Measurements from ENCODE around the gene SPSB3.

SPSB3 gene

DNA sequence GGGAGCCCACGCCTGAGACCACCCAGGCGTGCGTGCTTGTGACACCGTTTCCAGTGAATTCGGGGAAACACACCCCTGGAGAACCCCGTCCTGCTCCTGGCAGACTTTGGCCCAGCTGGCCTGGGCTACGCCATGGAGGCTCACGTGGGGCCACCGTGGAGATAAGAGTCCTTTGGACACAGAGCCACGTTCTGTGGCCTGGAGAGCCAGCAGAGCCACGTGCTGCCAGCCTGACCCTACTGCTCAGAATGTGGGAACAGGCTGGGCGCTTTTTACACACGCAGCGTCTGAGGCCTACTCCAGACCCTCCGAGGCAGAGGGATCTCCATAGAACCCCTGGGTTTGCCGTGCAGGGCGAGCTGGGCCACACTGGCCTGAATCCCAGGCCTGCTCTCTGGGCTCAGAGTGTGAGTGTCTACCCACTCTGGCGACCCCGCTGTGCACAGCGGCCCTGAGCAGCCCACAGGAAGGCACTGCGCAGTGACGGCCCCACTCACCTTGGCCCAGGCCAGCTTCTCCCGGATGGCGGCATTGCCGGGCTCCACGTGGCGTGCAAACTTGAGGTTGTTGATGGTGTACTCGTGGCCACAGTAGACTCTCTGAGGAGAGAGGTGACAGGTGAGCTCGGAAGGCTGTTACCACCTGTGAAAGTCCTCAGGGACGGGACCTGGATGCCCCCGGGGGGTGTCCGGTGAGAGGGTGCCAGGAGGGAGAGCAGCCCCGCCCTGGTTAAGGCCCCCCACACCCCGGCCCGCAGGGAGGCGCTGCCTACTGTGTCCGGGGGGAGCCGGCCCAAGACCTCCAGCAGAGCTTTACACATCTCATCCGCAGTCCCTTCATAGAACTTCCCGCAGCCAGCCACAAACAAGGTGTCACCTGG, 34.3 kb upstream of the SPSB3 start:
- TF ChIP-seq ISL1 (CRISPR knock-in tag; IDR thresholded peaks at IDR 0.05) = no peak
- no peak for TF ChIP-seq BACH2 (CRISPR knock-in tag; IDR thresholded peaks at IDR 0.05; ENCODE audit: borderline replicate concordance)
- no peak for TF ChIP-seq ZFP30 (CRISPR knock-in tag; IDR thresholded peaks at IDR 0.05)
- no peak for TF ChIP-seq ZNF8 (CRISPR knock-in tag; IDR thresholded peaks at IDR 0.05)
- no peak for TF ChIP-seq ZC3H10 (CRISPR knock-in tag; IDR thresholded peaks at IDR 0.05)
- no peak; the same call in 2 of the 3 replicates for ATAC-seq

DNA sequence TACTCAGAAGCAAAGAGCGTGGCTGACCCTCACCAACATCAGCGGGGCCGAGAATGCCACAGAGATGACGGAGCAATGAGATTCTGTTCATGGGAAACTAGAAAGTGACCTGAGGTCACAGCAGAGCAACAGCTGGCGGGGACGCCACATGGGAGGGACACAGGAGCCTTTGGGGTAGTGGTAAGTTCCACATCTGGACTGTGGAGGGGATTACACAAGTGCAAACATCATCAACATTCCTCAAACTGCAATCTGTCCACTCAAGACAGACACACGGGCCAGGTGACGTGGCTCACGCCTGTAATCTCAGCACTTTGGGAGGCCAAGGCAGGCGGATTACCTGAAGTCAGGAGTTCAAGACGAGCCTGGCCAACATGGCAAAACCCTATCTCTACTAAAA, 33.1 kb upstream of the SPSB3 start:
- TF ChIP-seq ZNF8 (CRISPR knock-in tag; IDR thresholded peaks at IDR 0.05) = no peak
- TF ChIP-seq ZNF70 (CRISPR knock-in tag; IDR thresholded peaks at IDR 0.05) = no peak
- no peak for TF ChIP-seq TCF4 (CRISPR knock-in tag; IDR thresholded peaks at IDR 0.05; ENCODE audit: borderline replicate concordance)
- TF ChIP-seq, protein P1, sequence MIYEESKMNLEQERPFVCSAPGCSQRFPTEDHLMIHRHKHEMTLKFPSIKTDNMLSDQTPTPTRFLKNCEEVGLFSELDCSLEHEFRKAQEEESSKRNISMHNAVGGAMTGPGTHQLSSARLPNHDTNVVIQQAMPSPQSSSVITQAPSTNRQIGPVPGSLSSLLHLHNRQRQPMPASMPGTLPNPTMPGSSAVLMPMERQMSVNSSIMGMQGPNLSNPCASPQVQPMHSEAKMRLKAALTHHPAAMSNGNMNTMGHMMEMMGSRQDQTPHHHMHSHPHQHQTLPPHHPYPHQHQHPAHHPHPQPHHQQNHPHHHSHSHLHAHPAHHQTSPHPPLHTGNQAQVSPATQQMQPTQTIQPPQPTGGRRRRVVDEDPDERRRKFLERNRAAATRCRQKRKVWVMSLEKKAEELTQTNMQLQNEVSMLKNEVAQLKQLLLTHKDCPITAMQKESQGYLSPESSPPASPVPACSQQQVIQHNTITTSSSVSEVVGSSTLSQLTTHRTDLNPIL (CRISPR knock-in tag; IDR thresholded peaks at IDR 0.05; ENCODE audit: low read depth) = no peak
- TF ChIP-seq ZNF565 (CRISPR knock-in tag; conservative IDR thresholded peaks at IDR 0.05; ENCODE audit: low read depth) = no peak
- TF ChIP-seq, protein P2, sequence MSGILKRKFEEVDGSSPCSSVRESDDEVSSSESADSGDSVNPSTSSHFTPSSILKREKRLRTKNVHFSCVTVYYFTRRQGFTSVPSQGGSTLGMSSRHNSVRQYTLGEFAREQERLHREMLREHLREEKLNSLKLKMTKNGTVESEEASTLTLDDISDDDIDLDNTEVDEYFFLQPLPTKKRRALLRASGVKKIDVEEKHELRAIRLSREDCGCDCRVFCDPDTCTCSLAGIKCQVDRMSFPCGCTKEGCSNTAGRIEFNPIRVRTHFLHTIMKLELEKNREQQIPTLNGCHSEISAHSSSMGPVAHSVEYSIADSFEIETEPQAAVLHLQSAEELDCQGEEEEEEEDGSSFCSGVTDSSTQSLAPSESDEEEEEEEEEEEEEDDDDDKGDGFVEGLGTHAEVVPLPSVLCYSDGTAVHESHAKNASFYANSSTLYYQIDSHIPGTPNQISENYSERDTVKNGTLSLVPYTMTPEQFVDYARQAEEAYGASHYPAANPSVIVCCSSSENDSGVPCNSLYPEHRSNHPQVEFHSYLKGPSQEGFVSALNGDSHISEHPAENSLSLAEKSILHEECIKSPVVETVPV (CRISPR knock-in tag; IDR thresholded peaks at IDR 0.05) = no peak
- TF ChIP-seq, protein P3, sequence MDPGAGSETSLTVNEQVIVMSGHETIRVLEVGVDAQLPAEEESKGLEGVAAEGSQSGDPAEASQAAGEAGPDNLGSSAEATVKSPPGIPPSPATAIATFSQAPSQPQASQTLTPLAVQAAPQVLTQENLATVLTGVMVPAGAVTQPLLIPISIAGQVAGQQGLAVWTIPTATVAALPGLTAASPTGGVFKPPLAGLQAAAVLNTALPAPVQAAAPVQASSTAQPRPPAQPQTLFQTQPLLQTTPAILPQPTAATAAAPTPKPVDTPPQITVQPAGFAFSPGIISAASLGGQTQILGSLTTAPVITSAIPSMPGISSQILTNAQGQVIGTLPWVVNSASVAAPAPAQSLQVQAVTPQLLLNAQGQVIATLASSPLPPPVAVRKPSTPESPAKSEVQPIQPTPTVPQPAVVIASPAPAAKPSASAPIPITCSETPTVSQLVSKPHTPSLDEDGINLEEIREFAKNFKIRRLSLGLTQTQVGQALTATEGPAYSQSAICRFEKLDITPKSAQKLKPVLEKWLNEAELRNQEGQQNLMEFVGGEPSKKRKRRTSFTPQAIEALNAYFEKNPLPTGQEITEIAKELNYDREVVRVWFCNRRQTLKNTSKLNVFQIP (CRISPR knock-in tag; IDR thresholded peaks at IDR 0.05; ENCODE audit: borderline replicate concordance, low read depth) = no peak
- TF ChIP-seq TOX (CRISPR knock-in tag; IDR thresholded peaks at IDR 0.05; ENCODE audit: borderline replicate concordance) = no peak
- TF ChIP-seq ISL1 (CRISPR knock-in tag; IDR thresholded peaks at IDR 0.05) = no peak
- TF ChIP-seq OSR1 (CRISPR knock-in tag; IDR thresholded peaks at IDR 0.05) = no peak
- TF ChIP-seq ZFP30 (CRISPR knock-in tag; IDR thresholded peaks at IDR 0.05) = no peak
- no peak for TF ChIP-seq PPARA (CRISPR knock-in tag; IDR thresholded peaks at IDR 0.05; ENCODE audit: borderline replicate concordance)
- no peak for TF ChIP-seq ARNTL (CRISPR knock-in tag; IDR thresholded peaks at IDR 0.05; ENCODE audit: borderline replicate concordance, low read depth)
- TF ChIP-seq ZC3H10 (CRISPR knock-in tag; IDR thresholded peaks at IDR 0.05) = no peak
- no peak for TF ChIP-seq RARB (CRISPR knock-in tag; IDR thresholded peaks at IDR 0.05)
- no peak for TF ChIP-seq GLIS3 (CRISPR knock-in tag; IDR thresholded peaks at IDR 0.05)
- TF ChIP-seq, protein P4, sequence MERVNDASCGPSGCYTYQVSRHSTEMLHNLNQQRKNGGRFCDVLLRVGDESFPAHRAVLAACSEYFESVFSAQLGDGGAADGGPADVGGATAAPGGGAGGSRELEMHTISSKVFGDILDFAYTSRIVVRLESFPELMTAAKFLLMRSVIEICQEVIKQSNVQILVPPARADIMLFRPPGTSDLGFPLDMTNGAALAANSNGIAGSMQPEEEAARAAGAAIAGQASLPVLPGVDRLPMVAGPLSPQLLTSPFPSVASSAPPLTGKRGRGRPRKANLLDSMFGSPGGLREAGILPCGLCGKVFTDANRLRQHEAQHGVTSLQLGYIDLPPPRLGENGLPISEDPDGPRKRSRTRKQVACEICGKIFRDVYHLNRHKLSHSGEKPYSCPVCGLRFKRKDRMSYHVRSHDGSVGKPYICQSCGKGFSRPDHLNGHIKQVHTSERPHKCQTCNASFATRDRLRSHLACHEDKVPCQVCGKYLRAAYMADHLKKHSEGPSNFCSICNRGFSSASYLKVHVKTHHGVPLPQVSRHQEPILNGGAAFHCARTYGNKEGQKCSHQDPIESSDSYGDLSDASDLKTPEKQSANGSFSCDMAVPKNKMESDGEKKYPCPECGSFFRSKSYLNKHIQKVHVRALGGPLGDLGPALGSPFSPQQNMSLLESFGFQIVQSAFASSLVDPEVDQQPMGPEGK (CRISPR knock-in tag; IDR thresholded peaks at IDR 0.05; ENCODE audit: borderline replicate concordance) = no peak
- TF ChIP-seq SNAI2 (CRISPR knock-in tag; IDR thresholded peaks at IDR 0.05) = no peak
- TF ChIP-seq CSDC2 (CRISPR knock-in tag; IDR thresholded peaks at IDR 0.05) = no peak
- TF ChIP-seq, protein P5, sequence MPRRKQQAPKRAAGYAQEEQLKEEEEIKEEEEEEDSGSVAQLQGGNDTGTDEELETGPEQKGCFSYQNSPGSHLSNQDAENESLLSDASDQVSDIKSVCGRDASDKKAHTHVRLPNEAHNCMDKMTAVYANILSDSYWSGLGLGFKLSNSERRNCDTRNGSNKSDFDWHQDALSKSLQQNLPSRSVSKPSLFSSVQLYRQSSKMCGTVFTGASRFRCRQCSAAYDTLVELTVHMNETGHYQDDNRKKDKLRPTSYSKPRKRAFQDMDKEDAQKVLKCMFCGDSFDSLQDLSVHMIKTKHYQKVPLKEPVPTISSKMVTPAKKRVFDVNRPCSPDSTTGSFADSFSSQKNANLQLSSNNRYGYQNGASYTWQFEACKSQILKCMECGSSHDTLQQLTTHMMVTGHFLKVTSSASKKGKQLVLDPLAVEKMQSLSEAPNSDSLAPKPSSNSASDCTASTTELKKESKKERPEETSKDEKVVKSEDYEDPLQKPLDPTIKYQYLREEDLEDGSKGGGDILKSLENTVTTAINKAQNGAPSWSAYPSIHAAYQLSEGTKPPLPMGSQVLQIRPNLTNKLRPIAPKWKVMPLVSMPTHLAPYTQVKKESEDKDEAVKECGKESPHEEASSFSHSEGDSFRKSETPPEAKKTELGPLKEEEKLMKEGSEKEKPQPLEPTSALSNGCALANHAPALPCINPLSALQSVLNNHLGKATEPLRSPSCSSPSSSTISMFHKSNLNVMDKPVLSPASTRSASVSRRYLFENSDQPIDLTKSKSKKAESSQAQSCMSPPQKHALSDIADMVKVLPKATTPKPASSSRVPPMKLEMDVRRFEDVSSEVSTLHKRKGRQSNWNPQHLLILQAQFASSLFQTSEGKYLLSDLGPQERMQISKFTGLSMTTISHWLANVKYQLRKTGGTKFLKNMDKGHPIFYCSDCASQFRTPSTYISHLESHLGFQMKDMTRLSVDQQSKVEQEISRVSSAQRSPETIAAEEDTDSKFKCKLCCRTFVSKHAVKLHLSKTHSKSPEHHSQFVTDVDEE (CRISPR knock-in tag; IDR thresholded peaks at IDR 0.05) = no peak
- ATAC-seq = no peak

All from SK-N-SH treated with all-trans-retinoic acid at 6 μM for 48 hours (cell line).